Activated CD8-positive, alpha-beta memory T cell treated with anti-CD3 and anti-CD28 coated beads for 4 hours (primary cell): ENCODE measurements around the gene ITLN1.

Experiments
- DNase-seq, 2 donors: peaks; one replicate each; pipeline ENCODE4 v3.0.0-alpha.2; 2020; ENCODE audit warnings: low read depth in 2 of 2

Gene ITLN1

GRCh38 chr1:160858097-160858496 is 26.9 kb downstream of the ITLN1 start:
- no peak for DNase-seq

GRCh38 chr1:160855181-160855981 is 29.6 kb downstream of the ITLN1 start:
- DNase-seq = no peak

- no peak for DNase-seq
These were observed 31.2 kb downstream of the ITLN1 start for GRCh38 chr1:160853754-160854153.

GRCh38 chr1:160853014-160853413 is 32.0 kb downstream of the ITLN1 start:
- no peak for DNase-seq

- no peak for DNase-seq
These were observed 34.0 kb downstream of the ITLN1 start for GRCh38 chr1:160850993-160851392.

- no peak for DNase-seq
These were observed 34.4 kb downstream of the ITLN1 start for GRCh38 chr1:160850541-160850940.

- DNase-seq = no peak
These were observed 38.7 kb downstream of the ITLN1 start for GRCh38 chr1:160846281-160846680.

- DNase-seq = no peak
These were observed 40.3 kb downstream of the ITLN1 start for GRCh38 chr1:160844447-160845232.

- DNase-seq = no peak
These were observed 43.9 kb downstream of the ITLN1 start for GRCh38 chr1:160841079-160841478.

GRCh38 chr1:160839746-160840145 is 45.2 kb downstream of the ITLN1 start:
- DNase-seq = no peak

- no peak for DNase-seq
These were observed 46.1 kb downstream of the ITLN1 start for GRCh38 chr1:160838888-160839287.

GRCh38 chr1:160837558-160838205 is 47.3 kb downstream of the ITLN1 start:
- peak; percentile 65 to 75 for DNase-seq

- DNase-seq = no peak
These were observed 47.9 kb downstream of the ITLN1 start for GRCh38 chr1:160836981-160837557.

GRCh38 chr1:160836561-160836960 is 48.4 kb downstream of the ITLN1 start:
- DNase-seq = no peak

GRCh38 chr1:160835751-160836150 is 49.2 kb downstream of the ITLN1 start:
- no peak for DNase-seq

- no peak for DNase-seq
These were observed 49.9 kb downstream of the ITLN1 start for GRCh38 chr1:160834945-160835565.

GRCh38 chr1:160830321-160831153 is 54.4 kb downstream of the ITLN1 start:
- peak; percentile 54 to 59 for DNase-seq

GRCh38 chr1:160829766-160830165 is 55.2 kb downstream of the ITLN1 start:
- no peak for DNase-seq

- DNase-seq = no peak
These were observed 57.6 kb downstream of the ITLN1 start for GRCh38 chr1:160827418-160827817.

GRCh38 chr1:160826546-160826945 is 58.4 kb downstream of the ITLN1 start:
- no peak for DNase-seq
